Iris pigment epithelial cell (primary cell): ENCODE data around the gene CACNA2D1.

ENCODE experiments used
- DNase-seq: peaks from one replicate; pipeline ENCODE4 v3.0.0-alpha.2; 2011; ENCODE audit warnings: low read depth

Gene CACNA2D1

GRCh38 chr7:82284936-82285519 lies 158.5 kb downstream of the CACNA2D1 start:
- DNase-seq = no peak

GRCh38 chr7:82275342-82275741 lies 168.2 kb downstream of the CACNA2D1 start:
- no peak for DNase-seq

GRCh38 chr7:82274681-82275080 lies 168.9 kb downstream of the CACNA2D1 start:
- DNase-seq = no peak

GRCh38 chr7:82273886-82274285 lies 169.7 kb downstream of the CACNA2D1 start:
- no peak for DNase-seq

- DNase-seq = no peak
These were observed 172.7 kb downstream of the CACNA2D1 start for GRCh38 chr7:82270870-82271269.

GRCh38 chr7:82268632-82269031 lies 174.9 kb downstream of the CACNA2D1 start:
- DNase-seq = no peak

- DNase-seq = no peak
These were observed 177.5 kb downstream of the CACNA2D1 start for GRCh38 chr7:82266081-82266480.

GRCh38 chr7:82264783-82265305 lies 178.7 kb downstream of the CACNA2D1 start:
- DNase-seq = no peak

- DNase-seq = no peak
These were observed 179.4 kb downstream of the CACNA2D1 start for GRCh38 chr7:82263920-82264782.

GRCh38 chr7:82258181-82258580 lies 185.4 kb downstream of the CACNA2D1 start:
- DNase-seq = peak; percentile 14

GRCh38 chr7:82257118-82257695 lies 186.4 kb downstream of the CACNA2D1 start:
- DNase-seq = no peak

GRCh38 chr7:82255706-82256105 lies 187.9 kb downstream of the CACNA2D1 start:
- no peak for DNase-seq

GRCh38 chr7:82250598-82250997 lies 193.0 kb downstream of the CACNA2D1 start:
- DNase-seq = no peak

- no peak for DNase-seq
These were observed 193.6 kb downstream of the CACNA2D1 start for GRCh38 chr7:82249979-82250378.

- DNase-seq = peak; percentile 15
These were observed 195.7 kb downstream of the CACNA2D1 start for GRCh38 chr7:82247814-82248433.

GRCh38 chr7:82244947-82245517 lies 198.5 kb downstream of the CACNA2D1 start:
- DNase-seq = no peak

- DNase-seq = no peak
These were observed 202.2 kb downstream of the CACNA2D1 start for GRCh38 chr7:82241356-82241755.

- DNase-seq = peak; percentile 69
These were observed 207.9 kb downstream of the CACNA2D1 start for GRCh38 chr7:82235713-82236112.

GRCh38 chr7:82234457-82235049 lies 209.0 kb downstream of the CACNA2D1 start:
- peak; percentile 49 for DNase-seq

GRCh38 chr7:82230811-82231581 lies 212.6 kb downstream of the CACNA2D1 start:
- no peak for DNase-seq

- no peak for DNase-seq
These were observed 214.4 kb downstream of the CACNA2D1 start for GRCh38 chr7:82229164-82229563.
